B cell (primary cell): Measurements from ENCODE around the gene DCHS1. TPM values are rescaled to one million over a fixed set of nuclear protein-coding genes. Genes with fewer than 3 reads are reported as not detected.

Source experiments
- ATAC-seq: fragments of 200-7000 bp; cut with Tn5 transposase; one replicate; pipeline ENCODE4 v1.10.0; 2021; ENCODE audit warnings: low read depth, mild to moderate bottlenecking, moderate number of reproducible peaks, moderate library complexity
- CTCF ChIA-PET: fragments of 350-600 bp; sonication (Branson Sonifier 250); formaldehyde crosslinking; loops from one replicate; lab custom pipeline; 2021; ENCODE audit warnings: antibody characterized with exemption, inconsistent platforms; lab: Charles Lee
- POLR2A ChIA-PET: fragments of 350-600 bp; sonication (Branson Sonifier 250); formaldehyde crosslinking; loops from one replicate; lab custom pipeline; 2021; ENCODE audit warnings: antibody characterized with exemption; lab: Charles Lee
- DNase-seq: peaks from one replicate; pipeline ENCODE4 v3.0.0; 2013
- H2AFZ ChIP-seq: 2 replicates; pipeline ENCODE4 v1.6.1; 2012; ENCODE audit warnings: mild to moderate bottlenecking, low read depth, low read length; ENCODE audit not compliant: insufficient read depth, poor library complexity, severe bottlenecking
- H3K27ac ChIP-seq, 2 donors: 1 replicate in 1 of 2; 2 replicates in 1 of 2; pipeline ENCODE4 v1.5.1; 2012 to 2013; ENCODE audit warnings: low read length in 2 of 2, mild to moderate bottlenecking in 2 of 2, moderate library complexity in 1 of 2
- H3K27me3 ChIP-seq, 4 experiments: fragments of 200-600 bp in 1 of 4; sonication (generic) in 1 of 4; replicated peaks in 1 of 4; 1 replicate in 2 of 4; 2 replicates in 2 of 4; pipeline versions ENCODE4 v1.6.1 to v1.7.0; 2013 to 2016; ENCODE audit warnings: low read length in 3 of 4, mild to moderate bottlenecking in 2 of 4, mixed read lengths in 1 of 4, moderate library complexity in 1 of 4; ENCODE audit not compliant: insufficient read depth in 4 of 4, control insufficient read depth in 3 of 4; ENCODE audit errors: control extremely low read depth in 1 of 4
- H3K36me3 ChIP-seq, 2 experiments: replicated peaks in 1 of 2; 1 replicate in 1 of 2; 2 replicates in 1 of 2; pipeline versions ENCODE4 v1.6.1 to v1.7.1; 2013; ENCODE audit warnings: low read length in 1 of 2; ENCODE audit not compliant: insufficient read depth in 2 of 2, control insufficient read depth in 1 of 2; ENCODE audit errors: control extremely low read depth in 1 of 2, extremely low read depth in 1 of 2
- H3K4me1 ChIP-seq, 2 donors: fragments of 200-600 bp in 1 of 2; sonication (generic) in 1 of 2; 1 replicate in 1 of 2; 2 replicates in 1 of 2; pipeline versions ENCODE4 v1.5.1 to v1.6.1; 2013 to 2017; ENCODE audit warnings: low read length in 2 of 2; ENCODE audit not compliant: control insufficient read depth in 2 of 2, insufficient read depth in 2 of 2
- H3K4me2 ChIP-seq: replicated peaks from 2 replicates; pipeline ENCODE3; 2012; ENCODE audit warnings: mild to moderate bottlenecking, low read depth, low read length; ENCODE audit not compliant: poor library complexity, severe bottlenecking
- H3K4me3 ChIP-seq, 5 experiments: fragments of 200-600 bp in 1 of 5; sonication (generic) in 1 of 5; 1 replicate in 3 of 5; 2 replicates in 2 of 5; pipeline versions ENCODE4 v1.5.1 to v1.7.0; 2011 to 2016; ENCODE audit warnings: low read length in 4 of 5, mild to moderate bottlenecking in 4 of 5, low read depth in 2 of 5, control low read depth in 1 of 5, moderate library complexity in 1 of 5; ENCODE audit not compliant: insufficient read depth in 1 of 5; ENCODE audit errors: control extremely low read depth in 1 of 5, extremely low read depth in 1 of 5
- H3K79me2 ChIP-seq: fragments of 200-600 bp; sonication (generic); one replicate; pipeline ENCODE4 v1.6.0; 2016; ENCODE audit warnings: low read length; ENCODE audit not compliant: control insufficient read depth, insufficient read depth
- H3K9ac ChIP-seq: fragments of 200-600 bp; sonication (generic); 2 replicates; pipeline ENCODE4 v1.6.1; 2017; ENCODE audit warnings: mild to moderate bottlenecking, low read length, moderate library complexity
- H3K9me3 ChIP-seq, 3 donors: one replicate each; pipeline versions ENCODE4 v1.6.1 to v1.7.1; 2013; ENCODE audit warnings: low read length in 2 of 3; ENCODE audit not compliant: control insufficient read depth in 2 of 3, insufficient read depth in 1 of 3; ENCODE audit errors: control extremely low read depth in 1 of 3
- H4K20me1 ChIP-seq: 2 replicates; pipeline ENCODE4 v1.6.0; 2012; ENCODE audit warnings: mild to moderate bottlenecking, low read length; ENCODE audit not compliant: insufficient read depth, control insufficient read depth, poor library complexity, severe bottlenecking
- H3K27ac Mint-ChIP-seq: one replicate; pipeline ENCODE4 v1.8.0; 2021; ENCODE audit warnings: mixed read lengths
- H3K27me3 Mint-ChIP-seq: one replicate; pipeline ENCODE4 v1.8.0; 2021; ENCODE audit warnings: mixed read lengths
- H3K4me1 Mint-ChIP-seq: one replicate; pipeline ENCODE4 v1.8.0; 2021; ENCODE audit warnings: mixed read lengths
- H3K4me3 Mint-ChIP-seq: one replicate; pipeline ENCODE4 v1.8.0; 2021; ENCODE audit warnings: mixed read lengths
- H3K9me3 Mint-ChIP-seq: one replicate; pipeline ENCODE4 v1.8.0; 2022; ENCODE audit warnings: mixed read lengths; ENCODE audit not compliant: insufficient read depth
- CTCF ChIP-seq: fragments of 200-600 bp; IDR thresholded peaks from one replicate; pipeline ENCODE4 v1.8.0; 2022; ENCODE audit warnings: antibody characterized with exemption, mild to moderate bottlenecking
- EZH2 ChIP-seq: IDR thresholded peaks from 2 replicates; pipeline ENCODE4 v1.6.1; 2012; ENCODE audit warnings: borderline replicate concordance, low read depth, mild to moderate bottlenecking, moderate library complexity, low read length; ENCODE audit not compliant: insufficient read depth, poor library complexity, severe bottlenecking
- WGBS: methylation state at CpG from one replicate; pipeline ENCODE4 v1.1.5; 2013; ENCODE audit warnings: missing lambda C conversion rate; ENCODE audit not compliant: insufficient coverage; 5-methylcytosine and 5-hydroxymethylcytosine counted together
- intact Hi-C: fragments of 100-400 bp; cut with micrococcal nuclease; formaldehyde crosslinking; loops from one replicate; pipeline ENCODE4 v1.10.0; 2022
- polyA plus RNA-seq: library from polyadenylated mRNA; depleted of rRNA; stranded (reverse); fragments of >200 nt; gene quantifications from 2 replicates; pipeline ENCODE4 v1.2.3, GENCODE V29; 2012
- total RNA-seq, 2 donors: library from RNA; stranded (reverse); fragments of 120-200 nt in 1 of 2; gene quantifications; 1 replicate in 1 of 2; 2 replicates in 1 of 2; pipeline versions ENCODE4 v1.2.3 to v1.2.4, GENCODE V29; 2013 to 2022

Gene DCHS1
- total and polyA plus RNA-seq, 2 donors (not counting 1 experiment from before 2014, with no cell fraction given), result 0.31 to 0.84 TPM

DNA sequence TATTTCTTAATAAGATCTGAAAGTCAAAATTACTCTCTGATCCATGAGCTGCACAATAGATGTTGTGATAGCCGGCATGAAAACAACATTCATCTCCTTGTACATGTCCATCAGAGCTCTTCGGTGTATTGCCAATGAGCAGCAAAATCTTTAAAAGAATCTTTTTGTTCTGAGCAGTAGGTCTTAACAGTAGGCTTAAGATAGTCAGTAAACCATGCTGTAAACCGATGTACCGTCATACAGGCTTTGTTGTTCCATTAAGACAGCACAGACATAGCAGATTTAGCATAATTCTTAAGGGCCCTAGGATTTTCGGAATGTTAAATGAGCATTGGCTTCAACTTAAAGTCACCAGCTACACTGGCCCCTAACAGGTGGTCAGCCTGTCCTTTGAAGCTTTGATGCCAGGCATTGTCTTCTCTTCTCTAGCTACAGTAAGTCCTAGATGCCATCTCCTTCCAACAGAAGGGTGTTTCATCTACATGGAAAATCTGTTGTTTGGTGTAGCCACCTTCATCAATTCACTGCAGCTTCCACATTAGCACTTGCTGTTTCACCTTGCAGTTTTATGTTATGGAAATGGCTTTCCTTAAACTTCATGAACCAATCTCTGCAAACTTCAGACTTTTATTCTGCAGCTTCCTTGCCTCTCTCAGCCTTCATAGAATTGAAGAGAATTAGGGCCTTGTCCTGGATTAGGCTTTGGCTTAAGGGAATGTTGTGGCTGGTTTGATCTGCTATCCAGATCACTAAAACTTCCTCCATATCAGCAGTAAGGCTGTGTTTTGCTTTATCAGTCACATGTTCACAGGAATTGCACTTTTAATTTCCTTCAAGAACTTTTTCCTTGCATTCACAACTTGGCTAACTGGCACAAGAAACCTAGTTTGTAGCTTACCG is 80.5 kb downstream of the DCHS1 start:
- POLR2A ChIA-PET, result no interaction called here
- no peak overlapping the region for H3K27ac Mint-ChIP-seq

More for the DNA sequence above, 80.5 kb downstream of the DCHS1 start:
- WGBS, result 100% methylated on average over 3 of the region's 6 CpGs
- intact Hi-C loops, result no loop called here
- Histone ChIP-seq H3K27me3 (no peaks in the 10 kb centered on the region), H3K4me1 (no peaks in the 10 kb centered on the region), H3K4me3 (no peak overlapping the region), H3K36me3 (peaks cover 0 to 1% of the 10 kb centered on the region in 2 experiments), H4K20me1 (no peaks in the 10 kb centered on the region), H3K27ac (no peak overlapping the region), H3K9ac (no peak overlapping the region), H3K9me3 (no peaks in the 10 kb centered on the region), H3K79me2 (peaks cover 1% of the 10 kb centered on the region), H3K4me2 (no peak overlapping the region), H2AFZ (no peak overlapping the region)
- no peaks in the 10 kb centered on the region for H3K27me3 Mint-ChIP-seq
- ATAC-seq (no peak), DNase-seq (no peak)
- no peaks in the 10 kb centered on the region for H3K9me3 Mint-ChIP-seq
- TF ChIP-seq CTCF, result no peak
- no peak for TF ChIP-seq EZH2
- no peaks in the 10 kb centered on the region for H3K4me1 Mint-ChIP-seq
- CTCF ChIA-PET, result no interaction called here
- no peak overlapping the region for H3K4me3 Mint-ChIP-seq
